ENCODE measurements around the gene MIB1.

Gene MIB1

GRCh38 chr18:21900605-21901352 lies 160.2 kb downstream of the MIB1 start:
- H3K27me3 ChIP-seq (ENCODE audit: low read depth): no peaks in the 10 kb centered on the region
- DNase-seq (ENCODE audit: low spot score in 2 of 2): no peak
- H3K9me3 ChIP-seq: no peaks in the 10 kb centered on the region
- H3K4me1 ChIP-seq: no peaks in the 10 kb centered on the region
- H3K4me3 ChIP-seq: no peak overlapping the region
- no peaks in the 10 kb centered on the region for H3K36me3 ChIP-seq (replicated peaks)
- in situ Hi-C loops (cut with MboI; ENCODE audit: low sequenced_read_pairs): loop anchor here (25.0 kb wide), 1 partner anchor 662 kb away; no protein-coding TSS in a partner anchor

DNA sequence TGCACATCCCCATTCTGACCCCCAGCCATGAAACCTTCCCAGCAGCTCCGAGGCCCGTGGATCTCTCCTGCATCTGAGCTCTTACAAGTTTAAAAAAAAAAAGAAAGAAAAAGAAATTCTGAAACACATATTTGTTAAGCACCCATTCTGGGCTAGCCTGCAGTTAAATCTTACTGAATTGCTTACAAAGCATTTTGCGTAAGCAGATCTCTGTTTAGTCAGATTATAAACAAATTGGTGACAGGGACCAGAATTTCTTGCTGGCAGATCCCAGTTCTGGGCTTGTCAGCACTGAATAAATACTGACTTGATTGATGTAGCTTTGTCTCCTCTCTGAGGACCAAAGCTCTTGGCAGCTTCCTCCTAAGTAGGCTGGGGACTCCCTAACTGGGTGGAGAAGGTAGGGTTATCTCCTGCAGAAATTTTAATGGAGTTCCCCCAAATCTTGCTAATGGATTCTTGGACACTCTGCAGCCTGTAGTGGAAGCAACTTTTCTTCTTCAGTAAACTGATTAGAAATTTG lies 160.9 kb downstream of the MIB1 start:
- H3K36me3 ChIP-seq (replicated peaks): no peaks in the 10 kb centered on the region
- no peak overlapping the region for H3K4me3 ChIP-seq
- no peaks in the 10 kb centered on the region for H3K4me1 ChIP-seq
- no peak for DNase-seq (ENCODE audit: low spot score in 2 of 2)
- H3K27me3 ChIP-seq (ENCODE audit: low read depth): no peaks in the 10 kb centered on the region
- no peaks in the 10 kb centered on the region for H3K9me3 ChIP-seq
- in situ Hi-C loops (cut with MboI; ENCODE audit: low sequenced_read_pairs): loop anchor here (25.0 kb wide), 1 partner anchor 661 kb away; no protein-coding TSS in a partner anchor

DNA sequence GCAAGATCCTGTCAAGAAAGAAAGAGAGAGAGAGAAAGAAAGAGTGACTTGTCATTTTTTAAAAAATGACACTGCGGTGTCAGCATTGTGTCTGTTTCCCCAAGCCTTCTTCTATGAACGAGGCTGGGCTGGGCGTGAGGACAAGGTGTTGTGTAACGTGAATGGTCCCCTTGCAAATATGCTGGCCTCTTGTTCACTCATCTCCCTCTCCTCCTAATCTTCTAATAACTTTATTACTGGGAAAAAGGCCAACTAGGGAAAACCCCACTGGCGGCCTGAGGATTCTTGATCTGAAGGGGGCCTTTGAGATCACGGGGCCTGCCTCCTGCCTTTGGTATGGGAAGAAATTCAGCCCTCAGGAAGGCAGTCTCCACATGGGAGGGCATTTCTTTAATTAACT lies 163.1 kb downstream of the MIB1 start:
- Histone ChIP-seq H3K36me3 (replicated peaks) (no peaks in the 10 kb centered on the region), H3K9me3 (no peaks in the 10 kb centered on the region), H3K27me3 (ENCODE audit: low read depth) (no peaks in the 10 kb centered on the region), H3K4me3 (no peak overlapping the region), H3K4me1 (no peaks in the 10 kb centered on the region)
- DNase-seq (ENCODE audit: low spot score in 2 of 2): no peak
- in situ Hi-C loops (cut with MboI; ENCODE audit: low sequenced_read_pairs): loop anchor here (25.0 kb wide), 1 partner anchor 659 kb away; no protein-coding TSS in a partner anchor

- Histone ChIP-seq H3K4me3 (no peak overlapping the region), H3K9me3 (no peaks in the 10 kb centered on the region), H3K4me1 (no peaks in the 10 kb centered on the region), H3K36me3 (replicated peaks) (no peaks in the 10 kb centered on the region), H3K27me3 (ENCODE audit: low read depth) (no peaks in the 10 kb centered on the region)
- in situ Hi-C loops (cut with MboI; ENCODE audit: low sequenced_read_pairs): loop anchor here (25.0 kb wide), 1 partner anchor 657 kb away; no protein-coding TSS in a partner anchor
- DNase-seq (ENCODE audit: low spot score in 2 of 2): no peak
Observed at GRCh38 chr18:21904856-21905255, 164.3 kb downstream of the MIB1 start.

DNA sequence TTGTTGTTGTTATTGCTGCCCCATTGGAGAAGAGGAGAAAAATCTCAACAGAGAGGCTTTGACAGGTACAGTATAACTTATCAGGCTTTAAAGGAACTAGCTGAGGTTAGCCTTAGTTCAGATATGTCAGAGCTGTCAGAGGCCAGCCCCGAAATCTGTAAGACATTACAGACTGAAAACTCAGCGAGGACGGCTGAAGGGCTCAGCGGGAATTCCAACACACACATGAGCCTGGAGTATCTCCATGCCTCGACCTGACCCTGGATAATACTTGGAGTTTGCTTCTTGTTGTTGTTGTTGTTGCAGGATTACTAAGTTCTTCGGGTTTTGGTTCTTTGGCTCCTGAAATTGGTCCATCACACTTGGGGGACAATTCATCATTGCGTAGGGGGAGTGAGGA lies 166.9 kb downstream of the MIB1 start:
- no peaks in the 10 kb centered on the region for H3K4me1 ChIP-seq
- no peaks in the 10 kb centered on the region for H3K9me3 ChIP-seq
- peaks cover 15% of the 10 kb centered on the region for H3K27me3 ChIP-seq (ENCODE audit: low read depth)
- in situ Hi-C loops (cut with MboI; ENCODE audit: low sequenced_read_pairs): loop anchor here (25.0 kb wide), 1 partner anchor 655 kb away; no protein-coding TSS in a partner anchor
- no peak overlapping the region for H3K4me3 ChIP-seq
- H3K36me3 ChIP-seq (replicated peaks): no peaks in the 10 kb centered on the region
- DNase-seq (ENCODE audit: low spot score in 2 of 2): no peak

DNA sequence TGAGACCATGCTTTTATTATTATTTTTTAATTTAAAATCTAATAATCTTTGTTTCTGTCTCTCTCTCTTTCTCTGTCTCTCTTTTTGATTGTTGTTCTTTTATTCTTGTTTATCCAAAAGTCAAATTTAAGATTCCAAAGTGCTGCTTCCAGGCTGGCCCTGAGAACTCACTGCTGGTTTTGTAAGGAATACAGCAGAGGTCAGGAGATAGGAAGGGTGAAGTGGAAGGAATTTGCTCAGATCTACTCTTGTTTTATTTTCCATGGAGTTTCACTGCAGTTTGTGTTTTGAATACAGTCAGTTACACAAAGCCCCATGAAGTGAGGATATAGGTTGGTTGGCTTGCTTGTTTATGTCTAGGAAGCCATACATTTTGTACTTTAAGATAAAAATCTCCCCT lies 168.1 kb downstream of the MIB1 start:
- Histone ChIP-seq H3K9me3 (no peaks in the 10 kb centered on the region), H3K36me3 (replicated peaks) (no peaks in the 10 kb centered on the region), H3K27me3 (ENCODE audit: low read depth) (peaks cover 22% of the 10 kb centered on the region), H3K4me1 (no peaks in the 10 kb centered on the region), H3K4me3 (no peak overlapping the region)
- DNase-seq (ENCODE audit: low spot score in 2 of 2): no peak
- in situ Hi-C loops (cut with MboI; ENCODE audit: low sequenced_read_pairs): loop anchor here (25.0 kb wide), 1 partner anchor 654 kb away; no protein-coding TSS in a partner anchor

GRCh38 chr18:21910906-21911305 lies 170.3 kb downstream of the MIB1 start:
- H3K27me3 ChIP-seq (ENCODE audit: low read depth): peaks cover 22% of the 10 kb centered on the region
- H3K4me3 ChIP-seq: no peak overlapping the region
- H3K9me3 ChIP-seq: no peaks in the 10 kb centered on the region
- no peaks in the 10 kb centered on the region for H3K4me1 ChIP-seq
- DNase-seq (ENCODE audit: low spot score in 2 of 2): no peak
- H3K36me3 ChIP-seq (replicated peaks): no peaks in the 10 kb centered on the region
- in situ Hi-C loops (cut with MboI; ENCODE audit: low sequenced_read_pairs): loop anchor here (25.0 kb wide), 1 partner anchor 651 kb away; no protein-coding TSS in a partner anchor

GRCh38 chr18:21911551-21911950 lies 171.0 kb downstream of the MIB1 start:
- H3K9me3 ChIP-seq: no peaks in the 10 kb centered on the region
- H3K4me3 ChIP-seq: no peak overlapping the region
- H3K36me3 ChIP-seq (replicated peaks): no peaks in the 10 kb centered on the region
- in situ Hi-C loops (cut with MboI; ENCODE audit: low sequenced_read_pairs): loop anchor here (25.0 kb wide), 1 partner anchor 651 kb away; no protein-coding TSS in a partner anchor
- H3K27me3 ChIP-seq (ENCODE audit: low read depth): peaks cover 22% of the 10 kb centered on the region
- no peaks in the 10 kb centered on the region for H3K4me1 ChIP-seq
- DNase-seq (ENCODE audit: low spot score in 2 of 2): no peak

- in situ Hi-C loops (cut with MboI; ENCODE audit: low sequenced_read_pairs): loop anchor here (25.0 kb wide), 1 partner anchor 650 kb away; no protein-coding TSS in a partner anchor
- Histone ChIP-seq H3K4me3 (no peak overlapping the region), H3K4me1 (no peaks in the 10 kb centered on the region), H3K27me3 (ENCODE audit: low read depth) (peaks cover 22% of the 10 kb centered on the region), H3K36me3 (replicated peaks) (no peaks in the 10 kb centered on the region), H3K9me3 (no peaks in the 10 kb centered on the region)
- no peak for DNase-seq (ENCODE audit: low spot score in 2 of 2)
Observed at GRCh38 chr18:21912339-21913239, 172.0 kb downstream of the MIB1 start.

DNA sequence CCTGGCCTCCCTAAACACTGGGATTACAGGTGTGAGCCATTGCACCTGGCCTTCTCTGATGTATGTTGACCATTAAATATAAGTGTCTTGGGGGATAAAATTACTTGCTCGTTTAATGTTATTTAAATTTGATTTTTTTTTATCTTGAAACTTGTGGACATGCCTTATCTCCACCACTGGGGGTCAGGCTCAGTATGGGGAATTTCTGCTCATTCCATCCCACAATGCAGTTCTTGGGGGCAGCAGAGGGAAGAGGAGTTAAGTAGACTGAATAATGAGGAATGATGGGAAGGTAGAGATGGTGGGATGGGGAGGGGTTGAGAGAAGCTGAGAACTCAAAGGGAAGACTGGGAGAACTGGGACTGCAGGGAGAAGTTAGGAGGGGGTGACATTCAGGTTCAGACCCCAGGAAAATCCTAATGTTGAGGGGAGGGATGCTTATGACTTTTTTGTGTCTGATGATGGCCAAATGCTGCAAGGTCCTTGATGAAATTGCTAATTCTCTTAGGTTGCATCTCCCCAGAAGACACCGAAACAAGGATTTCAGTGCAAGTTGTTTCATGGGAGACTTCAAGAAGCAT lies 174.2 kb downstream of the MIB1 start:
- Histone ChIP-seq H3K4me3 (no peak overlapping the region), H3K9me3 (peaks cover 2% of the 10 kb centered on the region; the same call in 1 of the 2 replicates), H3K36me3 (replicated peaks) (no peaks in the 10 kb centered on the region), H3K27me3 (ENCODE audit: low read depth) (peaks cover 22% of the 10 kb centered on the region), H3K4me1 (no peaks in the 10 kb centered on the region)
- in situ Hi-C loops (cut with MboI; ENCODE audit: low sequenced_read_pairs): loop anchor here (25.0 kb wide), 1 partner anchor 647 kb away; no protein-coding TSS in a partner anchor
- DNase-seq (ENCODE audit: low spot score in 2 of 2): peak; percentile 43 to 65

GRCh38 chr18:21915546-21915945 lies 175.0 kb downstream of the MIB1 start:
- H3K4me1 ChIP-seq: no peaks in the 10 kb centered on the region
- in situ Hi-C loops (cut with MboI; ENCODE audit: low sequenced_read_pairs): loop anchor here (25.0 kb wide), 1 partner anchor 647 kb away; no protein-coding TSS in a partner anchor
- H3K27me3 ChIP-seq (ENCODE audit: low read depth): peaks cover 22% of the 10 kb centered on the region
- H3K4me3 ChIP-seq: no peak overlapping the region
- DNase-seq (ENCODE audit: low spot score in 2 of 2): no peak
- H3K9me3 ChIP-seq: peaks cover 2% of the 10 kb centered on the region; the same call in 1 of the 2 replicates
- H3K36me3 ChIP-seq (replicated peaks): no peaks in the 10 kb centered on the region

DNA sequence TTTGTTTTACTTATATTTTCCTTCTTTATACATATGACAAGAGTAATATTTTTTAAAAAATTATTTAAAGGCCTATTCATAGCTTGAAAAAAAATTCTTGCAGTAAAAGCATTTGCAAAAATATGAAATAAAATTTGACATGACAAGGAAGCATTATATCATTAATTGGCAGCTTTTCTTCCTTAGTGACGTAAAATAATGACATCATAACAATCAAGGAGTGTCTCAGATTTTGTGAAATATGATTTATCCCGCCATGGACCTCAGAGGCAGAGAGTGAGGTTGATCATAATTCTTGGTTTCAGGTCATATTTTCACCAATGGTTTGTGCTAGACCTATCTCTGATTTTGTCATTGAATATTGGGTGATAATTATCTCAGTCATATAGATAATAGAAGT lies 176.0 kb downstream of the MIB1 start:
- H3K27me3 ChIP-seq (ENCODE audit: low read depth): peaks cover 11% of the 10 kb centered on the region
- in situ Hi-C loops (cut with MboI; ENCODE audit: low sequenced_read_pairs): loop anchor here (25.0 kb wide), 1 partner anchor 646 kb away; no protein-coding TSS in a partner anchor
- no peaks in the 10 kb centered on the region for H3K4me1 ChIP-seq
- peaks cover 2% of the 10 kb centered on the region; the same call in 1 of the 2 replicates for H3K9me3 ChIP-seq
- no peak for DNase-seq (ENCODE audit: low spot score in 2 of 2)
- H3K36me3 ChIP-seq (replicated peaks): no peaks in the 10 kb centered on the region
- no peak overlapping the region for H3K4me3 ChIP-seq

DNA sequence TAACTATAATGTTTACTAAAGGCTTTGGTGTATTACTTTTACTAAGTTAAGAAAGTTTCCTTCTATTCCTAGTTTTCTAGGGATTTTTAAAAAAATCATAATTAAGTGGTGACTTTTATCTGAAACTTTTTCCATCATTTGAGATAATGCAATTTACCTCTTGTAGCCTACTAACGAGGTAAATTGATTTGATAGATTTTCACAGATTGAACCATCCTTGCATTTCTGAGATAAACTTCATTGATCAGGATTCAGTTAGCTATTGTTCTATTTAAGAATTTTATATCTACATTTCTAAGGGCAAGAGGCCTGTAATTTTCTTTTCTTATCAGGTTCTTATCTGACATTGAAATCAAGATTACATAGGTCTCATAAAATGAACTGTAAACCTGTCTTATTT lies 178.1 kb downstream of the MIB1 start:
- peaks cover 2% of the 10 kb centered on the region; the same call in 1 of the 2 replicates for H3K9me3 ChIP-seq
- in situ Hi-C loops (cut with MboI; ENCODE audit: low sequenced_read_pairs): loop anchor here (25.0 kb wide), 1 partner anchor 644 kb away; no protein-coding TSS in a partner anchor
- no peaks in the 10 kb centered on the region for H3K4me1 ChIP-seq
- no peak for DNase-seq (ENCODE audit: low spot score in 2 of 2)
- no peaks in the 10 kb centered on the region for H3K36me3 ChIP-seq (replicated peaks)
- H3K27me3 ChIP-seq (ENCODE audit: low read depth): peaks cover under 1% of the 10 kb centered on the region; the same call in 1 of the 2 replicates
- no peak overlapping the region for H3K4me3 ChIP-seq
